Neuronal stem cell (in vitro differentiated cells): ENCODE results near the gene TNS1.

Experiments
- DNase-seq: peaks from one replicate; pipeline ENCODE4 v3.0.0-alpha.2; 2013; ENCODE audit warnings: low spot score
- H2AFZ ChIP-seq: one replicate; pipeline ENCODE4 v1.6.1; 2013; ENCODE audit warnings: mild to moderate bottlenecking, low read length, inconsistent platforms
- H2AK5ac ChIP-seq: 2 replicates; pipeline ENCODE4 v1.6.1; 2013; ENCODE audit warnings: low read depth, mild to moderate bottlenecking, inconsistent platforms, low read length, moderate library complexity, mixed read lengths
- H2BK120ac ChIP-seq: 2 replicates; pipeline ENCODE4 v1.6.1; 2013; ENCODE audit warnings: low read depth, mild to moderate bottlenecking, inconsistent platforms, low read length, moderate library complexity, mixed read lengths
- H2BK12ac ChIP-seq: one replicate; pipeline ENCODE4 v1.6.1; 2013; ENCODE audit warnings: low read length, inconsistent platforms
- H2BK15ac ChIP-seq: 2 replicates; pipeline ENCODE4 v1.6.1; 2013; ENCODE audit warnings: mild to moderate bottlenecking, low read length, inconsistent platforms, mixed read lengths
- H2BK5ac ChIP-seq: one replicate; pipeline ENCODE4 v1.6.1; 2013; ENCODE audit warnings: inconsistent platforms, mild to moderate bottlenecking, low read length, moderate library complexity
- H3K14ac ChIP-seq: one replicate; pipeline ENCODE4 v1.6.1; 2013; ENCODE audit warnings: low read length, inconsistent platforms
- H3K18ac ChIP-seq: 2 replicates; pipeline ENCODE4 v1.6.1; 2013; ENCODE audit warnings: low read length, inconsistent platforms
- H3K23ac ChIP-seq: 2 replicates; pipeline ENCODE4 v1.6.1; 2013; ENCODE audit warnings: low read depth, mild to moderate bottlenecking, mixed read lengths, low read length, inconsistent platforms; ENCODE audit not compliant: poor library complexity
- H3K27ac ChIP-seq: replicated peaks from 3 replicates; pipeline ENCODE4 v1.5.1; 2013; ENCODE audit warnings: low read length, inconsistent platforms
- H3K27me3 ChIP-seq, 3 experiments: 2 replicates each; pipeline ENCODE4 v1.6.1; 2013; ENCODE audit warnings: low read length in 3 of 3, mild to moderate bottlenecking in 2 of 3, inconsistent platforms in 1 of 3, low read depth in 1 of 3, mixed read lengths in 1 of 3, moderate library complexity in 1 of 3; ENCODE audit not compliant: control insufficient read depth in 3 of 3, insufficient read depth in 3 of 3
- H3K36me3 ChIP-seq, 2 donors: replicated peaks in 1 of 2; 2 replicates each; pipeline ENCODE4 v1.6.1; 2013; ENCODE audit warnings: low read length in 2 of 2; ENCODE audit not compliant: control insufficient read depth in 2 of 2, insufficient read depth in 2 of 2
- H3K4ac ChIP-seq: 2 replicates; pipeline ENCODE4 v1.6.1; 2013; ENCODE audit warnings: inconsistent platforms, mild to moderate bottlenecking, low read length, moderate library complexity
- H3K4me1 ChIP-seq, 2 donors: 1 replicate in 1 of 2; 2 replicates in 1 of 2; pipeline ENCODE4 v1.6.1; 2013; ENCODE audit warnings: low read length in 2 of 2, low read depth in 1 of 2; ENCODE audit not compliant: control insufficient read depth in 2 of 2, insufficient read depth in 1 of 2
- H3K4me2 ChIP-seq: one replicate; pipeline ENCODE4 v1.6.1; 2013; ENCODE audit warnings: mild to moderate bottlenecking, low read length, inconsistent platforms; ENCODE audit not compliant: insufficient read depth, poor library complexity, severe bottlenecking
- H3K4me3 ChIP-seq, 2 donors: 2 replicates each; pipeline ENCODE4 v1.5.1; 2013; ENCODE audit warnings: low read length in 2 of 2, mild to moderate bottlenecking in 2 of 2, inconsistent platforms in 1 of 2, moderate library complexity in 1 of 2
- H3K79me1 ChIP-seq: one replicate; pipeline ENCODE4 v1.6.1; 2013; ENCODE audit warnings: low read depth, mild to moderate bottlenecking, inconsistent platforms, low read length, moderate library complexity
- H3K9ac ChIP-seq: one replicate; pipeline ENCODE4 v1.6.1; 2013; ENCODE audit warnings: mild to moderate bottlenecking, low read depth, low read length, inconsistent platforms; ENCODE audit not compliant: poor library complexity
- H3K9me3 ChIP-seq, 2 donors: replicated peaks in 1 of 2; 2 replicates each; pipeline versions ENCODE3 to v1.6.1; 2013; ENCODE audit warnings: low read length in 2 of 2, mild to moderate bottlenecking in 2 of 2, inconsistent platforms in 1 of 2, low read depth in 1 of 2, mixed read lengths in 1 of 2, moderate library complexity in 1 of 2; ENCODE audit not compliant: control insufficient read depth in 2 of 2, insufficient read depth in 1 of 2
- H4K8ac ChIP-seq: one replicate; pipeline ENCODE4 v1.6.1; 2013; ENCODE audit warnings: low read depth, mild to moderate bottlenecking, inconsistent platforms, low read length, moderate library complexity
- H4K91ac ChIP-seq: one replicate; pipeline ENCODE4 v1.6.1; 2013; ENCODE audit warnings: low read length, low read depth, mild to moderate bottlenecking, inconsistent platforms; ENCODE audit not compliant: poor library complexity
- WGBS, 2 donors: extraction: QIAGEN DNeasy Blood & Tissue Kit; methylation state at CpG; one replicate each; pipeline ENCODE4 v1.1.7; 2013; ENCODE audit warnings: missing lambda C conversion rate in 2 of 2, mixed read lengths in 1 of 2; ENCODE audit not compliant: insufficient read length in 2 of 2, insufficient replicate concordance in 1 of 2; ENCODE audit errors: extremely low coverage in 2 of 2; 5-methylcytosine and 5-hydroxymethylcytosine counted together

TNS1 gene

GRCh38 chr2:217990791-217991465, 11.9 kb downstream of the TNS1 start:
- Histone ChIP-seq H3K36me3 (no peaks in the 10 kb centered on the region), H3K9me3 (peaks cover 0 to 2% of the 10 kb centered on the region in 2 donors), H3K27ac (no peak overlapping the region), H3K4me2 (no peak overlapping the region), H2AK5ac (no peak overlapping the region), H3K23ac (no peak overlapping the region), H3K27me3 (no peaks in the 10 kb centered on the region), H2AFZ (no peak overlapping the region), H2BK120ac (no peak overlapping the region), H3K9ac (no peak overlapping the region), H3K14ac (no peak overlapping the region), H3K79me1 (no peaks in the 10 kb centered on the region), H2BK15ac (no peak overlapping the region), H3K4me1 (peaks cover 0 to 4% of the 10 kb centered on the region in 2 donors), H3K4ac (no peak overlapping the region), H2BK12ac (no peak overlapping the region), H3K4me3 (no peak overlapping the region), H2BK5ac (no peak overlapping the region), H3K18ac (no peak overlapping the region), H4K8ac (no peak overlapping the region), H4K91ac (no peak overlapping the region)
- no peak for DNase-seq
- no CpG with 5 or more reads among the region's 9 CpGs for WGBS, 2 donors

DNA sequence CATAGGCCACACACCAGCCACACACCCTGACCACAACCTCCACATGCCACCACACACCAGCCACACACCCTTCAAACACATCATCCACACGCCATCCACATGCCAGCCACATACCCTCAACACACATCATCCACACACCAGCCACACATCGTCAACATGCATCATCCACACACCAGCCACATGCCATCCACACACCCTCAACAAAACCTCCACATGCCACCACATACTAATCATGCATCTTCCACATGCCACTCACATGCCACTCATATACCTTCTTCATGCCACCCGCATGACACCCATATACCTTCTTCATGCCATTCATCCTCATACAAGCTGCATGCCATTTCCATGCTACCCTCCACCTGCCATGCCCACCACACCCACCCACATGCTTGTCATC, 12.4 kb downstream of the TNS1 start:
- Histone ChIP-seq H3K9me3 (peaks cover 0 to 2% of the 10 kb centered on the region in 2 donors), H3K18ac (no peak overlapping the region), H3K27me3 (no peaks in the 10 kb centered on the region), H3K79me1 (no peaks in the 10 kb centered on the region), H2BK15ac (no peak overlapping the region), H3K36me3 (no peaks in the 10 kb centered on the region), H3K4me1 (peaks cover 0 to 4% of the 10 kb centered on the region in 2 donors), H2BK12ac (no peak overlapping the region), H3K23ac (no peak overlapping the region), H4K91ac (no peak overlapping the region), H3K4me3 (no peak overlapping the region), H2AK5ac (no peak overlapping the region), H3K4me2 (no peak overlapping the region), H2BK5ac (no peak overlapping the region), H3K9ac (peak overlapping the region; percentile 87), H4K8ac (no peak overlapping the region), H3K14ac (peak overlapping the region; percentile 95), H3K27ac (no peak overlapping the region), H2AFZ (no peak overlapping the region), H2BK120ac (no peak overlapping the region), H3K4ac (no peak overlapping the region)
- no peak for DNase-seq
- WGBS, 2 donors, result 100% methylated on average over 1 of the region's 3 CpGs; no CpG with 5 or more reads in 1 of the 2 donors

GRCh38 chr2:217989221-217989948, 13.4 kb downstream of the TNS1 start:
- Histone ChIP-seq H3K27me3 (no peaks in the 10 kb centered on the region), H2AFZ (no peak overlapping the region), H4K91ac (no peak overlapping the region), H3K4me3 (no peak overlapping the region), H3K9me3 (peaks cover 0 to 2% of the 10 kb centered on the region in 2 donors), H3K23ac (peak overlapping the region; percentile 46), H3K18ac (no peak overlapping the region), H3K4ac (no peak overlapping the region), H2BK12ac (no peak overlapping the region), H2BK5ac (no peak overlapping the region), H3K36me3 (no peaks in the 10 kb centered on the region), H3K14ac (peak overlapping the region; percentile 95), H4K8ac (no peak overlapping the region), H3K9ac (no peak overlapping the region), H2AK5ac (peak overlapping the region; percentile 64), H3K4me2 (no peak overlapping the region), H3K27ac (no peak overlapping the region), H3K4me1 (peaks cover 0 to 2% of the 10 kb centered on the region in 2 donors), H3K79me1 (no peaks in the 10 kb centered on the region), H2BK15ac (no peak overlapping the region), H2BK120ac (no peak overlapping the region)
- no peak for DNase-seq
- WGBS, 2 donors, result no CpG with 5 or more reads among the region's 9 CpGs

DNA sequence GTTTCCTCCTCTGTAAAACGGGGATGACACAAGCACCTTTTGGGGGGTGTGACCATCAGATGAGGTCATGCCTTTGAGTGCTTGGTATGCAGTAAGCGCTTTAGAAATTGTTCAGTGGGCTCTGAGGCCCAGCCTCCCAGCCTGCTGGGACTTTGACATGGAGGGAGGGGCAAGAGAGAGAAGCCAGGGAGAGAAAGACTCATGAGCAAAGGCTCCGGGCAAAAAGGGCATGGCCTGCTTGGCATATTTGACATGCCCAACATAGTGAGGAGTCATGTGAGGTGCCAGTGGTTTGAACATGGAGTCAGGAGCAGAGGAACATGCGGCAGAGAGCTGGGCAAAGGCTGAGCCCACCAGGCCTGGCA, 14.0 kb downstream of the TNS1 start:
- Histone ChIP-seq H3K9ac (no peak overlapping the region), H2AFZ (no peak overlapping the region), H3K4me2 (no peak overlapping the region), H3K9me3 (peaks cover 0 to 2% of the 10 kb centered on the region in 2 donors), H2BK120ac (no peak overlapping the region), H2BK15ac (no peak overlapping the region), H3K27ac (no peak overlapping the region), H4K8ac (no peak overlapping the region), H2BK12ac (no peak overlapping the region), H3K4me1 (peaks cover 0 to 2% of the 10 kb centered on the region in 2 donors), H3K23ac (no peak overlapping the region), H3K18ac (no peak overlapping the region), H2AK5ac (peak overlapping the region; percentile 64), H2BK5ac (no peak overlapping the region), H3K14ac (no peak overlapping the region), H3K4me3 (no peak overlapping the region), H3K4ac (no peak overlapping the region), H4K91ac (no peak overlapping the region), H3K36me3 (no peaks in the 10 kb centered on the region), H3K79me1 (no peaks in the 10 kb centered on the region), H3K27me3 (no peaks in the 10 kb centered on the region)
- DNase-seq, result no peak
- no CpG with 5 or more reads among the region's 4 CpGs for WGBS, 2 donors
